Omental fat pad (tissue), 4 donors: Measurements from ENCODE around the gene XIRP1. TPM values are rescaled to one million over a fixed set of nuclear protein-coding genes. Genes with fewer than 3 reads are reported as not detected.

ENCODE experiments used
- ATAC-seq: fragments of 150-250 bp; one replicate; pipeline ENCODE4 v1.9.1; 2016; ENCODE audit warnings: mild to moderate bottlenecking, moderate library complexity; ENCODE audit not compliant: low FRiP score
- DNase-seq: peaks from one replicate; pipeline ENCODE4 v3.0.0-alpha.2; 2019; ENCODE audit warnings: low spot score
- CTCF ChIP-seq, 3 donors: fragments of 450-650 bp; IDR thresholded peaks; one replicate each; pipeline ENCODE4 v1.5.1; 2016 to 2017; ENCODE audit warnings: antibody characterized with exemption in 3 of 3, mild to moderate bottlenecking in 3 of 3, moderate library complexity in 2 of 3
- total RNA-seq, 4 donors: library from RNA; depleted of rRNA; stranded (reverse); fragments of >200 nt; gene quantifications; one replicate each; pipeline ENCODE4 v1.1.0, GENCODE V29; 2016

The XIRP1 gene
- total RNA-seq, 4 donors from 2014 or later, result 0.65 to 2.0 TPM; not detected in 2

GRCh38 chr3:39186692-39187151 is 5.7 kb downstream of the XIRP1 start:
- ATAC-seq (no peak), DNase-seq (no peak)
- no peak for TF ChIP-seq CTCF (IDR thresholded peaks at IDR 0.05)

GRCh38 chr3:39185959-39186691 is 6.3 kb downstream of the XIRP1 start:
- ATAC-seq, result no peak
- no peak for TF ChIP-seq CTCF (IDR thresholded peaks at IDR 0.05)
- no peak for DNase-seq

- ATAC-seq (no peak), DNase-seq (no peak)
- TF ChIP-seq CTCF (IDR thresholded peaks at IDR 0.05), result no peak
These were observed 7.0 kb downstream of the XIRP1 start for GRCh38 chr3:39185326-39185958.

GRCh38 chr3:39184968-39185285 is 7.5 kb downstream of the XIRP1 start:
- no peak for DNase-seq
- TF ChIP-seq CTCF (IDR thresholded peaks at IDR 0.05), result no peak
- no peak for ATAC-seq

GRCh38 chr3:39184081-39184967 is 8.1 kb downstream of the XIRP1 start:
- ATAC-seq (no peak), DNase-seq (no peak)
- no peak for TF ChIP-seq CTCF (IDR thresholded peaks at IDR 0.05)

GRCh38 chr3:39183211-39184080 is 8.9 kb downstream of the XIRP1 start:
- TF ChIP-seq CTCF (IDR thresholded peaks at IDR 0.05), result no peak
- ATAC-seq, result no peak
- DNase-seq, result no peak
